Lower leg skin (tissue), 3 donors: ENCODE data around the gene PCK1.

Experiments used
- CTCF ChIP-seq, 3 donors: fragments of 450-650 bp; IDR thresholded peaks; one replicate each; pipeline ENCODE4 v1.5.1; 2016; ENCODE audit warnings: antibody characterized with exemption in 3 of 3, mild to moderate bottlenecking in 3 of 3, moderate library complexity in 2 of 3
- POLR2A ChIP-seq, 2 donors: fragments of 450-650 bp; IDR thresholded peaks; one replicate each; pipeline ENCODE4 v1.6.1; 2016 to 2017; ENCODE audit warnings: antibody characterized with exemption in 2 of 2, mild to moderate bottlenecking in 1 of 2, moderate library complexity in 1 of 2

GRCh38 chr20:57610261-57610952 lies 49.5 kb downstream of the PCK1 start:
- TF ChIP-seq CTCF (IDR thresholded peaks at IDR 0.05) (no peak), POLR2A (IDR thresholded peaks at IDR 0.05) (no peak)
